H54 (cell line): Measurements from ENCODE around the gene EOMES.
A peak's percentile ranks its signal among the peaks of the same experiment; 100 is the strongest.

Experiments
- DNase-seq: peaks from one replicate; pipeline ENCODE4 v3.0.0; 2011; ENCODE audit warnings: low spot score, mixed read lengths; ENCODE audit not compliant: insufficient read length
- FAIRE-seq: peaks from 3 replicates; lab custom pipeline; 2011; peaks lifted over from hg19 to GRCh38; lab: Jason Lieb, UNC
- POLR2A ChIP-seq: IDR thresholded peaks from 2 replicates; pipeline ENCODE4 v1.6.1; 2011; ENCODE audit warnings: low read depth, mild to moderate bottlenecking, low read length

EOMES gene

DNA sequence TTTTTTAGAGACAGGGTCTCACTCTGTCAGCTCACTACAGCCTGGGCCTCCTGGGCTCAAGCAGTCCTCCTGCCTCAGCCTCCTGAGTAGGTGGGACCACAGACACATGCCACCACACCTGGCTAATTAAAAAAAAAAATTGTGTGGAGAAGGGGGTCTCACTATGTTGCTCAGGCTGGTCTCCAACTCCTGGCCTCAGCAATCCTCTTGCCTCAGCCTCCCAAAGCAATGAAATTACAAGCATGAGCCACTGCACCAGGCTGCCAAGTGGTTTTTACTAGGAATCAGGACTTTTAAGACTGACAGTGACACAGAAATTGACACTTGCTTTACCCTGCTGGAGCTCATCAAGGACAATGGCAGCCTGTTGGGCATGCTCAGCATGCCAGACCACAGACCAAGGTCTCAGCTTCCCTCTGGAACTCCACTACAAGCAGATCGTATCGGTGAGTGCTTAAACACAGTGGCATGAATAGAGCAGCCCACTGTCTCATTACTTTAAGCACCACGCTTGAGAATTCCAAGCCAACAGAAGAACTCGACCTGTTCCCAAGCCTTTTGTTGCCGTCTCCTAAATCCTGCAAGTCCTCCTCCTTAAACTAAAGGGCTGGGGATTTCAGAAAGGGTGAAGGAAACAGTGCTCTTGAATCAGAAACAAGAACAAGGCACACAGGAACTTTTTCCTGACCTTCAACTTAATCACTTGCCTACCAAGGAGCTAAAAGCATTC, 41.4 kb downstream of the EOMES start:
- FAIRE-seq, result no peak
- TF ChIP-seq POLR2A, result no peak
- DNase-seq, result no peak

GRCh38 chr3:27679691-27680090, 42.4 kb downstream of the EOMES start:
- FAIRE-seq (no peak), DNase-seq (no peak)
- no peak for TF ChIP-seq POLR2A

DNA sequence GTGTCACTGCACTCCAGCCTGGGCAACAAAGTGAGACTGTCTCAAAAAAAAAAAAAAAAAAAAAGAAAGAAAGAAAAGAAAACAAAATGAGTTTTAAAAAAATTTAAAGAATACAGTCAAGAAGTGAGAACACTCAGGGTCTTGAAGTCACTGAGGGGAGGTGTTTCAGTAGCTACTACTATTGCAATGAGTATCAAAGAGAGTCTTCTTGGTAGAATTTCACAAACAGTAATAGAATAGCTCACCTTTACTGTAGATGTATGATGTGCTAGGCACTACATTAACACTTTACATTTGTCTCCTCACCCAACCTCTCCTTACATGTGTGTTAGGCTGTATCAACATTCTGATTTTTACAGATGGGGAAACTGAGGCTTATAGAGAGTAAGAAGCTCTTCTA, 43.9 kb downstream of the EOMES start:
- no peak for TF ChIP-seq POLR2A
- DNase-seq (no peak), FAIRE-seq (no peak)

DNA sequence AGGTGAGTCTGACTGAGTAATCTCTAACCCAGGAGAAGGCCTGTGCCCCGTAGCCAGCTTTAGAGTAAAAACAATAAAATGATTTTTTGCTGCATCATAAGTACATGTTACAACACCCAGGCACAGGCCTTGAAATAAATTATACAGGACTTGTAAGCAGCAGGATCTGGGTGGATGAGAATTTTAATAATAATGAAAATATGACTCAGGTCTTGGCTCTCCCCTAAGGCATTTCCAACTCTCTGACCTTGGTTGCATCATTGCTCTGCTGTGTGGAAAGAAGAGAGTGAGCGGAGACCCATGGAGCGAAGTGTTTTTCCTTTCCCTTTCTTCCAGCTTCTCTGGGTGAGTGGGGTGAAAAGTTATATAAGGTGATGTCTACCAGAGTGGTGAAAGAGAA, 44.6 kb downstream of the EOMES start:
- FAIRE-seq, result peak; percentile 36
- no peak for TF ChIP-seq POLR2A
- DNase-seq, result peak; percentile 30

- TF ChIP-seq POLR2A, result no peak
- FAIRE-seq (no peak), DNase-seq (no peak)
These were observed 46.8 kb downstream of the EOMES start for GRCh38 chr3:27675287-27675686.

DNA sequence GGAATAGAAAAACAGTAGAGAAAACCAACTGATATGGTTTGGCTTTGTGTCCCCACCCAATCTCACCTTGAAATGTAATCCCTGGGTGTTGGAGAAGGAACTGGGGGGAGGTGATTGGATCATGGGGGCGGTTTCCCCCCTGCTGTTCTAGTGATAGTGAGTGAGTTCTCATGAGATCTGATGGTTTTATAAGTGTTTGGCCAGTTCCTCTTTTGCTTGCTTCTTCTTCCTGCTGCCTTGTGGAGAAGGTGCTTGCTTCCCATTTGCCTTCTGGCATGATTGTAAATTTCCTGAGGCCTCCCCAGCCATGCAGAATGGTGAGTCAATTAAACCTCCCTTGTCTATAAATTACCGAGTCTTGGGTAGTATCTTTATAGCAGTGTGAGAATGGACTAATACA, 48.4 kb downstream of the EOMES start:
- no peak for TF ChIP-seq POLR2A
- DNase-seq, result no peak
- FAIRE-seq, result no peak

DNA sequence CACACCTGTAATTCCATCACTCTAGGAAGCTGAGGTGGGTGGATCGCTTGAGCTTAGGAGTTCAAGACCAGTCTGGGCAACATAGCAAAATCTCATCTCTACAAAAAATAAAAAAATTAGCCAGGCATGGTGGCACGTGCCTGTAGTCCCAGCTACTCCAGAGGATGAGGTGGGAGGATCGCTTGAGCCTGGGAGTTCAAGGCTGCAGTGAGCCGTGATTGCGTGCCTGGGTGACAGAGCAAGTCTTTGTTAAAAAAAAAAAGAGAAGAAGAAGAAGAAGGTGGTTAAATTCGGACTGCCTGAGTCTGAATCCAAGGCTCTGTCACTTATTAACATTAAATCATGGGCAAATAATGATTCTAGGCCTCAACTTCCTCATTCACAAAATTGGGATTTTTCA, 51.0 kb downstream of the EOMES start:
- no peak for FAIRE-seq
- DNase-seq, result no peak
- TF ChIP-seq POLR2A, result no peak

DNA sequence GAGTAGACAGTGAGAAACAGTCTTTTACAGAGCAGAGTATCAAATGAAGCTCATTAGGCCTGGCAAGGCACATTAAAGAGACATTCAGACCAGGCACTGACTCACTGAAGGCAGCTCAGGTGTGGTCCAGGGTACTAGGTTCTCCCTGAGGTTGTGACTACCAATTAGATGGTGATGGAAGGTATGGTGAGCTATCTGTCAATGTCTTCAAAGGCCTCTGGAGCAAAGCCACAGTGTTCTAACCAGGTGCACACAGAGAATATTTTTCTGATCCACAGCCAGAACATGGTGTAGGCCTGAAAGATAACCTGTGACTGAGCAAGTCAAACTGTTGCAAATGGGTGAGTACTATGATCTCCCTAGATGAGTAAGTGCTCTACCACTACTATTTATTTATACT, 51.5 kb downstream of the EOMES start:
- FAIRE-seq, result no peak
- no peak for DNase-seq
- no peak for TF ChIP-seq POLR2A

GRCh38 chr3:27669591-27669990, 52.5 kb downstream of the EOMES start:
- FAIRE-seq (no peak), DNase-seq (no peak)

GRCh38 chr3:27667751-27668150, 54.4 kb downstream of the EOMES start:
- no peak for FAIRE-seq
- no peak for DNase-seq
- TF ChIP-seq POLR2A, result no peak

More at GRCh38 chr3:27669591-27669990, 52.5 kb downstream of the EOMES start:
- no peak for TF ChIP-seq POLR2A

GRCh38 chr3:27666708-27667107, 55.4 kb downstream of the EOMES start:
- TF ChIP-seq POLR2A, result no peak
- no peak for DNase-seq
- no peak for FAIRE-seq

- no peak for TF ChIP-seq POLR2A
- DNase-seq, result no peak
- FAIRE-seq, result no peak
These were observed 55.9 kb downstream of the EOMES start for GRCh38 chr3:27666272-27666671.
